Upper lobe of left lung (tissue), 6 donors: ENCODE results near the gene PARVG. TPM values are rescaled to one million over a fixed set of nuclear protein-coding genes. Genes with fewer than 3 reads are reported as not detected.

Experiments used
- ATAC-seq, 2 donors: fragments of 200-7000 bp; cut with Tn5 transposase; one replicate each; pipeline ENCODE4 v1.9.1; 2022; ENCODE audit warnings: mild to moderate bottlenecking in 2 of 2, moderate library complexity in 2 of 2; ENCODE audit not compliant: low FRiP score in 2 of 2
- DNase-seq, 2 donors: peaks; one replicate each; pipeline ENCODE4 v3.0.0-alpha.2; 2019 to 2020
- H3K27ac ChIP-seq, 4 donors: fragments of 200-600 bp; sonication (generic); one replicate each; pipeline ENCODE4 v1.5.1; 2016 to 2019
- H3K27me3 ChIP-seq, 4 donors: fragments of 200-600 bp; sonication (generic); one replicate each; pipeline ENCODE4 v1.5.1; 2017 to 2019
- H3K36me3 ChIP-seq, 4 donors: fragments of 200-600 bp; sonication (generic); one replicate each; pipeline ENCODE4 v1.5.1; 2016 to 2019
- H3K4me1 ChIP-seq, 4 donors: fragments of 200-600 bp; sonication (generic); one replicate each; pipeline ENCODE4 v1.5.1; 2018 to 2019
- H3K4me3 ChIP-seq, 4 donors: fragments of 200-600 bp; sonication (generic); one replicate each; pipeline ENCODE4 v1.5.1; 2017 to 2019; ENCODE audit warnings: mild to moderate bottlenecking in 2 of 4, moderate library complexity in 1 of 4
- H3K9me3 ChIP-seq, 4 donors: fragments of 200-600 bp; sonication (generic); one replicate each; pipeline ENCODE4 v1.5.1; 2018 to 2019
- EP300 ChIP-seq, 4 donors: sonication (generic); formaldehyde crosslinking; IDR thresholded peaks; one replicate each; pipeline ENCODE4 v1.5.1; 2017; ENCODE audit warnings: antibody characterized with exemption in 4 of 4, control low read depth in 2 of 4
- POLR2A ChIP-seq, 4 donors: fragments of 450-650 bp; IDR thresholded peaks; one replicate each; pipeline ENCODE4 v1.5.1; 2016 to 2017; ENCODE audit warnings: antibody characterized with exemption in 4 of 4, mild to moderate bottlenecking in 2 of 4
- POLR2AphosphoS5 ChIP-seq, 2 donors: sonication (generic); formaldehyde crosslinking; IDR thresholded peaks; one replicate each; pipeline ENCODE4 v1.5.1; 2017; ENCODE audit warnings: antibody characterized with exemption in 2 of 2
- WGBS, 2 donors: methylation state at CpG; one replicate each; pipeline ENCODE4 v1.1.5; 2017 to 2018; 5-methylcytosine and 5-hydroxymethylcytosine counted together
- total RNA-seq, 6 donors: library from RNA; depleted of rRNA in 4 of 6; stranded (reverse); fragments of >200 nt in 4 of 6; gene quantifications; one replicate each; pipeline versions ENCODE4 v1.1.0 to v1.2.1, GENCODE V29; 2016 to 2021
- TF ChIP-seq, protein P1 (sequence below), 6 experiments: fragments of 450-650 bp in 4 of 6; fragments of 200-600 bp in 2 of 6; sonication (generic) in 2 of 6; IDR thresholded peaks; one replicate each; pipeline ENCODE4 v1.5.1; 2016 to 2019; ENCODE audit warnings: antibody characterized with exemption in 6 of 6
- donor health status: DM: no; HTN: no; CAD: no; lungs with moderate emphysema.
- donor health status: DM: no; HTN: yes; CAD: no; lungs with severe emphysema.

The PARVG gene
- total RNA-seq, 6 donors from 2014 or later: 42.4 to 315 (median 82.4) TPM

DNA sequence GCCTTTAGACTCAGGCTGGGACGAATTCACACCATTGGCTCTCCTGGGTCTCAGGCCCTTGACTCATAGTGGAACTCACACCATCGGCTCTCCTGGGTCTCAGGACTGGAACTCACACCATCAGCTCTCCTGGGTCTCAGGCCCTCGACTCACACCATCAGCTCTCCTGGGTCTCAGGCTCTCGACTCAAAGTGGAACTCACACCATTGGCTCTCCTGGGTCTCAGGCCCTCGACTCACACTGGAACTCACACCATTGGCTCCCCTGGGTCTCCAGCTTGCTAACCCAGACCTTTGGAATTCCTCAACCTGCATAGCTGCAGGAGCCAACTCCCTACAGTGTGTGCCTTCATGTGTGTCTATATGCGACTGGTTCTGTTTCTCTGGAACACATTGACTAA lies 75.4 kb downstream of the PARVG start:
- Histone ChIP-seq H3K36me3 (no peaks in the 10 kb centered on the region), H3K4me1 (no peaks in the 10 kb centered on the region), H3K9me3 (no peaks in the 10 kb centered on the region), H3K27me3 (no peaks in the 10 kb centered on the region), H3K27ac (no peak overlapping the region), H3K4me3 (no peak overlapping the region)
- ATAC-seq (no peak), DNase-seq (no peak)
- WGBS, 2 donors: 79 to 83% methylated on average over 5 to 6 of the region's 6 CpGs
- TF ChIP-seq POLR2A (IDR thresholded peaks at IDR 0.05) (no peak), EP300 (IDR thresholded peaks at IDR 0.05) (no peak), POLR2AphosphoS5 (IDR thresholded peaks at IDR 0.05) (no peak)
- TF ChIP-seq, protein P1, sequence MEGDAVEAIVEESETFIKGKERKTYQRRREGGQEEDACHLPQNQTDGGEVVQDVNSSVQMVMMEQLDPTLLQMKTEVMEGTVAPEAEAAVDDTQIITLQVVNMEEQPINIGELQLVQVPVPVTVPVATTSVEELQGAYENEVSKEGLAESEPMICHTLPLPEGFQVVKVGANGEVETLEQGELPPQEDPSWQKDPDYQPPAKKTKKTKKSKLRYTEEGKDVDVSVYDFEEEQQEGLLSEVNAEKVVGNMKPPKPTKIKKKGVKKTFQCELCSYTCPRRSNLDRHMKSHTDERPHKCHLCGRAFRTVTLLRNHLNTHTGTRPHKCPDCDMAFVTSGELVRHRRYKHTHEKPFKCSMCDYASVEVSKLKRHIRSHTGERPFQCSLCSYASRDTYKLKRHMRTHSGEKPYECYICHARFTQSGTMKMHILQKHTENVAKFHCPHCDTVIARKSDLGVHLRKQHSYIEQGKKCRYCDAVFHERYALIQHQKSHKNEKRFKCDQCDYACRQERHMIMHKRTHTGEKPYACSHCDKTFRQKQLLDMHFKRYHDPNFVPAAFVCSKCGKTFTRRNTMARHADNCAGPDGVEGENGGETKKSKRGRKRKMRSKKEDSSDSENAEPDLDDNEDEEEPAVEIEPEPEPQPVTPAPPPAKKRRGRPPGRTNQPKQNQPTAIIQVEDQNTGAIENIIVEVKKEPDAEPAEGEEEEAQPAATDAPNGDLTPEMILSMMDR (IDR thresholded peaks at IDR 0.05): no peak

DNA sequence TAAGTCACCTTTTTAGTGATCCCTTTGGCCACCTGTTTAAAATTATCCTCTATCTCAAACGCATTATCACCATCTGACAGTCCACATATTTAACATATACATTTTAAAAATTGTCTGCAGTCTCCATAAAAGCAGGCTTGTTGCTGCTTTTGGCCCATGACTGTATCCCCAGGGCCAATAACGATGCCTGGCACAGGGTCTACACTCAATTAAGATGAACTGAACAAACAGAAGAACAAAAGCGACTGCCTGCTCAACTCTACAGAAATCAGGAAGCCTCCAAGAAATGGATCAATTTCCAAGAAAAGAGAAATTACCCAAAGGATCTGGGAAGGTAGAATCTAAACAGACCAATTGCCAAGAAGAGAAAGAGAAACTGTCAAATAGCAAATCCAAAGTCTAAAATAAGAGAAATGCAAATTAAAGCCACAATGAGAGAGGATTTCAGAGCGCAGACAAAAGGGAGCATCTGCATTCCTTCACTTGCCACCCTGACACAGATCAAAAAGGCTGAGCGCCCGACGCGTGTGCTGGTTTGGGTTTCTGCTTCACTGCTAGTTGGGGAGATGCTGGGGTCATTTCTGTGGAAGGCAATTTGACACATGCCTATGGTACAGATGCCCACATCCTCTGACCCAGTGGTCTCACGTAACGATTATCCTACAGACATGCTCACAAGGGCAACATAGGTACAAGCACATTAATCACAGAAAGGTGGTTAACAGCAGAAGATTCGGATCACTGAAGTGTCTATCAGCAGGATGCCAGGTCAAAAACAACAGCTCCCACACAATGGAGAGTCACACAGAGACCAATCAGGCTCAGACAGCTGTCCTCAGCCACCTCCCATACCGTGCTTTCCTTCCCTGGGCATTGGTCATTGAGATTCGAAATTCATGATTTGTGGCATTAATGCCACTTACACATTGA lies 76.1 kb downstream of the PARVG start:
- Histone ChIP-seq H3K36me3 (no peaks in the 10 kb centered on the region), H3K4me1 (no peaks in the 10 kb centered on the region), H3K27ac (no peak overlapping the region), H3K4me3 (no peak overlapping the region), H3K9me3 (no peaks in the 10 kb centered on the region), H3K27me3 (no peaks in the 10 kb centered on the region)
- DNase-seq (no peak), ATAC-seq (no peak)
- no peak for TF ChIP-seq POLR2AphosphoS5 (IDR thresholded peaks at IDR 0.05)
- TF ChIP-seq, protein P1 (IDR thresholded peaks at IDR 0.05): no peak
- TF ChIP-seq EP300 (IDR thresholded peaks at IDR 0.05): no peak
- TF ChIP-seq POLR2A (IDR thresholded peaks at IDR 0.05): no peak
- 49 to 64% methylated on average over 13 of the region's 13 CpGs for WGBS, 2 donors

Other genes with a start within 250 kb of the PARVG start
- gene SAMM50, start 225.5 kb upstream of the PARVG start, total RNA-seq: 10 to 100 TPM; 17.8 to 34.7 (median 25.0) TPM
- 10 to 100 TPM; 14.5 to 56.1 (median 37.0) TPM for gene PARVB, start 156.6 kb upstream of the PARVG start, total RNA-seq
- 1 to 10 TPM in 1 of 6 donors, under 1 TPM in 4, not detected in 1; 0.11 to 1.0 (median 0.20) TPM for gene SHISAL1, start 132.0 kb downstream of the PARVG start, total RNA-seq